Activated CD4-positive, alpha-beta T cell treated with anti-CD3 and anti-CD28 coated beads, Interleukin-2, Interleukin-4, amounts not matched to agents 100 ng/mL and 50 ng/mL, durations not matched to agents 16 hours and 8 hours (primary cell): ENCODE results near the gene MARK2.
A peak's percentile ranks its signal among the peaks of the same experiment; 100 is the strongest.

ENCODE experiments used
- DNase-seq: peaks from one replicate; pipeline ENCODE4 v3.0.0-alpha.2; 2020; ENCODE audit warnings: low spot score

The MARK2 gene

DNA sequence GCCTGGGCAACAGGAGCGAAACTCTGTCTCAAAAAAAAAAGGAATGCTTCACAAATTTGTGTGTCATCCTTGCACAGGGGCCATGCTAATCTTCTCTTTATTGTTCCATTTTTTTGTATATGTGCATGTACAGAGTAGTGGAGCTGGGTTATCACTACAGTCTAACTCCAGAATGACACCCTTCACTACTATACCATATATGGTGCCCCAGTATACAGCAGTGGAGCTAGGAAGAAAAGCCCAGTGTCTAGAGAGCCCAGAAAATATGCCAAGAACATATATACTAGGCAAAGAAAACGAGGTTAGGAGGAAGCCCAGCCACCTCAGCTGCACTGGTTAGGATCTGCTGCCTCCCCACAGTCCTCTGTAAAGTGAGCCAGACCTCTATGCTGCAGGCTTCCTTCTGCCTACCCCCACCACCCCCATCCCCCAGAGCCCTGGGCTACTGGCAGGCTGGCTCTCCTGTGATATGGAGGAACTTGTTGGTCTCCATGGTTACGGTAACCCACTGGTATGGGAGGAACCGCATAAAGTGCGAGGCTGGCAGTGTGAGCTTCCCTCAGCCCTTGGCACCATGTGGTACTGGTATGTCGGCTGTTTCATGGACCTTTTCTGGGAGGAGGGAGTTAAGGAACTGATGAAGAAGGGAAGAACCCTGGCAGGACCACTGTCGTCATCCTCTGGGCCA, 43.8 kb downstream of the MARK2 start:
- DNase-seq: no peak

DNA sequence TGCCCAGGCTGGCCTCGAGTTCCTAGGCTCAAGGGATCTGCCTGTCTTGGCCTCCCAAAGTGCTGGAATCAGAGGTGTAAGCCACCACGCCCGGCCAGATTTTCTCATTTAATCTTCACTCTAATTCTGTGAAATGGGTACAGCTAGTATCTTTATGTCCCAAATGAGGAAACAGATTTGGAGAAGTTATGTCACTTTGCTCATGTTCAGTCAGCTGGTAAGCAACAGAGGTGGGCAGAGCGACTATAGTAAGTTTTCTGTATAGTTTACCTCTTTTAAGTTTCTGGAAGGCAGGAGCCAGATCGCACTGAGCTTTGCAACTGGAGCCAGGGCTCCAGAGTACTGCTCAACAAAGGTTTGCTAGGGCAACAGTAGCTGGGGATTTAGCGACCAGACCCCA, 44.9 kb downstream of the MARK2 start:
- no peak for DNase-seq

DNA sequence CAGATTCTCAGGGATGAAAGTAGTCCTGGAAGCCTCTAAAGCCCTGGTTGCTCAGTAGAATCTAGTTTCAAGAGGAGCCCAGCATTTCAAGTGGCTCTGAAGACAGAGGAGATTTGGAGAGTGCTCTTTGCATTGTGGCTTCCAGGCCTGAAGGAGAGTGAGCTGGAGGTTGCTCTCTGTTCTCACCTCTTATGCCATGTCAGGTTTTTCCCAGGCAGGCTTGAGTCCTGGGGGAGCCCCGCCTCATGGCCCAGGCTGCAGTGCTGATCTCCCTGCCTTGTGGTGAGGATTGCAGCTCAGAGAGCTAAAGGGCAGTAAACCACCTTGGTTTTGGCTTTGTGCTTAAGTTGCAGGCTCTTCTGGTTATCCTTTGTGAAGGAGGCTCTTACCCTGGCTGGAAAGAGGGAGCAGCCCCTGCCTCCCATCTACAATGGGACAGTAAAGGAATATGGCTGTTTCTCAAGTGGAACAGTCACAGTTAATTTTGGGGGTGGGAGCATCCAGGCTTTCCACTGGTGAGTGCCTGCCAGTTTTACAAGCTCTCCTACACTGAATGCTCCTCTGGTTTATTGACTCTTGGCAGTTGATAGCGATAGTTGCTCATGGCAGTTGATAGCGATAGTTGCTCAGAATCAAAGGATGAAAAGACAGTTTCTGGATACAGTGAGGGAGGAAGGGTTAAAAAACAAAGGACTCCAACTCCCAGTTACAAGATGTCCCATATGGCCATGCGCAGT, 45.5 kb downstream of the MARK2 start:
- DNase-seq: no peak

DNA sequence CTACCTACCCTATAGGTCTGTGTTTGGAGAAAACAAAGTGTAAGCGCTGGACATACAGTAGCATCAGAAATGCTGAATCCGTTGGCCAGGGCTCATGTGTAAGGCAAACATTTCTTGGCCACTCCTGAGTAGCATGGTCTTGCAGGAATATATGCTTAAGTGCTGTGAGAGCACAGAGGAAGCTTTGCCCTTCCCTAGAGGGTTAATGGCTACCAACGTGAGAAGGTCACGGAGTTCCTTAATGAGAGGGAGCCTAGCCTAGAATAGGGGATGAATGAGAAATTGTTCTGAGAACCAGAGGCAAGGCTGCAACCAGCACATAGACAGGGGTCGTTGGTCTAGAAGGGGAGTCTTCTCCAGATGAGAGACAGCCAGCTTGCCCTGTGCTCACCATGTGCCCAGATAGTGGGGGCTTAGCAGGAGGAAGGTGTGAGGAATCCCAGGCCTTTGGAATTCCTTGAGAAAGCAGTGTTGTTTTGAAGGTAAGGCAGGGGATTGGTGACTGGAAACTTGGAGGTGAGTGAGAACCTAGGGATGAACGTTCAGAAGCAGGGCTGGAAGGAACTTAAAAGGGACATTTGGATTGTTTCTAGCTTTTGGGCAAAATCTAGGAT, 48.6 kb downstream of the MARK2 start:
- no peak for DNase-seq

DNA sequence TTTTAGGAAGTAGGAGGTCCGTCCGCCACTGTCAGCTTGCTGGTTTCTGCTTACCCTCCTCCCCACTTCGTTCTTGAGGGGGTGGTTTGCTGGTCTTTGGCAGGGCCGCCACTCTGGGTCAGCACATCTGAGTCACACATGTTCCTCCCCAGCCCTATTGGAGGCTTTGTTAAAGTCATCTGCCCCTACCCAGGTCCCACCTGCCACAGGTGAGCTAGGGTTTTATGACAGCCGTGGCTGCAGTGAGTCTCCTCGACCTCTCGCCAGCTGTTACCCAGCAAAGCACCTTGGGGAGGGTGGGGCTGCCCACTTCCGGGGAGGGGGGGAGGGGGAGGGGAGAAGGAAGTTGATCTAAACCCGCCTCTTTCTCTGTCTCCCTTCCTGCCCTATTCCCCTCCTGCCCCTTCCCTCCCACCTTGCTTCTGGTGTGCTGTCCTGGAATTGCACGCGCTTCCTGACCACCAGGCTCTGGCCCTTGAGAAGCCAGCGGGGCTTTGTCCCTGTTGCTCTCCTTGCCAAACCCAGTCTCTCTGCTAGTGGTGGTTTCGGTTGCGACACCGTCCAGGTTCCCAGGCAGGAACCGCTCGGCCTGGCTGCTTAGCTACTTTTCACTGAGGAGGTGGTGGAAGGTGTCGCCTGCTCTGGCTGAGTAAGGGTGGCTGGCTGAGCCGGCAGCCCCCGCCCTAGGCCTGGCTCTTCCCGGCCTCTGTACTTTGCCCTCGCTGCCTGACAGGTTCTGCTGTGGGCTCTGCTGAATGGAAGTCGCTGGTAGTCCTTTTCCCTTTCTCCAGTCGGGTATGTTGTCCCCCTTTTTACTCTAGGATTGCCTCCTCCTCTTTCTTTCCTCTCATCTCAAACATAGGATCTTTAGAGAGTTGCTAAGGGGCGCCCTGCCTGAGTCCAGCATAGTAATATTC, 49.5 kb downstream of the MARK2 start:
- DNase-seq: peak; percentile 70

DNA sequence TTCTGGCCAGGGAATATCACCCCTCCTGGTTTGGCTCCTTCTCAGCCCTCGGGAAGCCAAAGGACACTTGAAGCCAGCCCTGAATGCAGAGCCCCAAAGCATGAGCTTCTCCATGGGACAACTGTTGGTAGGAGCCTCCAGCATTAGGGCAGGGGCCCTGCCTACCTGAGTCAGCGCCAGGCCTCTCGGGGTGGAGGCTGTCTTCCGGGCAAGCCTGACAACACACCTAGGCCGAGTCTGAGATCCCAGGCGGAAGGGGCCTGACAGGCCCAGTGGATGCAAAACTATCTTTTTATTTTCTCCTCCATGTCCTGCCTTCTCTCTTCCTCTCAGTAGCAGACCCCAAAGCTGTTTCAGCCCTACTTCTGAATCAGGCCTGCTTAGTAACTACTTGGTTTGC, 50.4 kb downstream of the MARK2 start:
- no peak for DNase-seq

DNA sequence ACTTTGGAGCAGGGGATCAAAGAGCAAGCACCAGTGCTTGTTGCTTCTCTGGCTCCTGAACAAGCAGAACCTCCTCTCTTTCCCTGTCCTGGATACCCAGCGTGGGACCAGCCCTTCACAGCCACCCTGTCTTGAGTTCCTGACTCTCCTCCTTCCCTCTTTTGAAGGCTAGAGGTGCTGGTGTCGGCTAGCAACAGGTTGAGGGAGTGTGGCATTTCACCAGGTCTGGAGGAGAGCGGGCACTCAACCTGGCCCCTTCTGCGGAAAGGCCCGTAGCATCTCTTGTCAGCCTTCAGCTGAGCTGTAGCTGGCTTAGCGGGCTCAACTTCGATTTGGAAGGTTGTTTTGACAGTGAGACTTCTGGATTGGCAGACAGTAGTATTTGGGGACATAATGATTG, 51.5 kb downstream of the MARK2 start:
- no peak for DNase-seq

DNA sequence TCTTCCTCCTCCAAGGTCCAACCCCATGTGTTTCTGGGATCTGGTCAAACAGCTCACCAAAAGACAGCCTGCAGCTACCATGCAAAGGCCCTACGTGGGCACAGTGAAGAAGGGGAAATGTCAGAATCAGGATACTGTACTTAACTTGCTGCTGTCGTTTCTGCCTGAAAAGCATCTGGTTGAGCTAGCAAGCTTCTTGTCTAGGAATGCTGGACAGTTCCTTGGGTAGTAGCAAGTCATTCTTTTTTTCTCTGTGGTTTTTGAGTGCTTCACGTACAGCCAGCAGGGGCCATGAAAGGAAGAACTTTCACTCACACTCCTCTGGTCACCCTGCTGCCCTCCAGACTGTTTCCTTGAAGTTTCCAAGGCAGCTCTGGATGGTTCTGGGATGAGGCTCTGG, 53.3 kb downstream of the MARK2 start:
- DNase-seq: no peak

DNA sequence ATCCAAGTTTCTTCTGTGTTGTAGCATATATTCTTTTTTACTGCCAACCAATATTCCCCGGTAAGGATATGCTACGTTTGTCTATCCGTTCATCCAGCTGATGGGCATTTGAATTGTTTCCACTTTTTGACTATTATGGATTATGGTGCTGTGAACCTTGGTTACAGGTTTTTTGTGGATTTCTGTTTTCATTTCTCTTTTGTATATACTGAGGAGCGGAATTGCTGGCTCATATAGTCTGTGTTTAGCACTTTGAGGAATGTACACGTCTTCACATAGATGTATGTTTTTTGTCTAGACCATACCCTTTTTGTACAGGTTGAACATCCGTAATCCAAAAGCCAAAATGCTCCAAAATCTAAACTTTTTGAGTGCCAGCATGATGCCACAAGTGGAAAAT, 54.4 kb downstream of the MARK2 start:
- no peak for DNase-seq

DNA sequence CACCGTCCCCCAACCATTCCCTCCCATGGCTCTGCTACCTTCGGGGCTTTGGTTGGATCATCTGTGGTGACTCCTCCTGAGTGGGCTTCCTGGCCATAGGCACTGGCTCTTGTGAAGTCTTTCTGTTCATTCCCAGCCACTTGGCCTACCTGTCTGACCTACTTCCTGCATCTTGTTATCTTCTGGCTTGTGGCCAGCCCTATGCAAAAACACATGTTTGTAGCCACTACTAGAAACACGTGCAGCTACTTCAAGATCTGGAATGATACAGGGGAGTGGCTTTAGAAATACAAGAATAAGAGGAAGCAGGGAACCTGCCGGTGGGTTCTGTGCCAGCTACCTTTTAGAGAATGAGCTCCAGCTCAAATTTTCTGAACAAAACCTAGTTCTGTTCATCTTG, 57.2 kb downstream of the MARK2 start:
- no peak for DNase-seq

DNA sequence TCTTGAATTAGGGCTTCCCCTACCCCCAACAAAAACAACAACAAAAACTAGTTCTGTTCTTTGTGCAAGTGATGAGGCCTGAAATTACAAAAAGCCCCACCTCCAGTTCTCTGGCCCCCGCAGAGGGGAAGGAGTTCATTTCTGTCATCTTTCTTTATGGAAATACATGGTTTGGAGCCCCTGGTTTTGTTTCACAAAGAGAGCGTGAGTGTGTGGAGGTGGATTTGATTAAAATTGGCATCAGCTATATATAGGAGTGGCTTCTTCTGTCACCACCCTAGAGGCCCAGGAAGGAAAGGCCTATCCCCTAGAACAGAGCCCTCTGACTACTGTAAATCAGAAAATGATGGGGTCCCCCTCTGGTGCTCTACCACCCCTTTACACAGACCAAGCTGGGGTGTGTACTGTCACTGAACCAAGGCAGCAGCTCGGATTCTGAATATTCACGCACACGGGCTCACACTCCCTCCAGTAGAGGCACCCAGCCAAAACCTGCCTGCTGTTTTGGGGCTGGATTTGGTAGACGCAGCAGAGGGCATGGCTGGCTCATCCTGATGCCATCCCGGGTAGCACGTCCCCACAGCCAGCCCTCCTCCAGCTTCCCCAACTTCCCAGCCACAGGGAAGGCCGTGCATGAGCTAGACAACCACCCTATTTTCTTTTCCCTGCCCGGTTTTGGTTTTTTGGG, 58.7 kb downstream of the MARK2 start:
- DNase-seq: no peak

DNA sequence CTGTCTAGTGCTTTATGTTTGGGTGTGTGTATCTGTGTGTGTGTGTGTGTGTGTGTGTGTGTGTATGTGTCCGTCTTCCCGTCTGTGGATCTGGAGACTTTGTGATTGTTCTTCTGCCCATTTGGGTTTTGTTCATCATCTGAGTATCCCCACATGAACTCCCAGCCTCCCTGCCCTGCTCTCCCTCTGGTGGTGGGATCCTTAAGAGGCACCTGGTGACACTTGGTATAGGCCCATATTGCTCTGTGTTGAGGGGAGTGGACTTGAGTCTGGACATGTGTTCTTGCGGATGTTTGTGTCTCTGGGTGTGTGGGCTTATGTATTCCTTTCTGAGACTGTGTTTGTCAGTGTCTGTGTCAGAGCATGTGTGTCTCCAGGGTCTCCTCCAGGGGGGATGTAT, 62.8 kb downstream of the MARK2 start:
- no peak for DNase-seq

DNA sequence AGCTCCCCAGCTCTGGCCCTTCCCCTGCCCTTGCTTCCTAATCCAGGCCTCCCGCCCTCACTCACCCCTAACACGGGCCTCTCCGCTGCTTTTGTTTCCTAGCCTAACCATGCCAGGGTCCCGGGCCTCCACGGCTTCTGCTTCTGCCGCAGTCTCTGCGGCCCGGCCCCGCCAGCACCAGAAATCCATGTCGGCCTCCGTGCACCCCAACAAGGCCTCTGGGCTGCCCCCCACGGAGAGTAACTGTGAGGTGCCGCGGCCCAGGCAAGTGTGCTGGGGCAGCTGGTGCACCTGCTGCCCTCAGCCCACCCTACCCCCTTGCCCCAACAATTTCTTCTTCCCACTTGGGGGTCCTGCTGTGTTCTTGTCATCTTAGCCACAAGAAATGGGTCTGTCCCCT, 65.0 kb downstream of the MARK2 start:
- no peak for DNase-seq

DNA sequence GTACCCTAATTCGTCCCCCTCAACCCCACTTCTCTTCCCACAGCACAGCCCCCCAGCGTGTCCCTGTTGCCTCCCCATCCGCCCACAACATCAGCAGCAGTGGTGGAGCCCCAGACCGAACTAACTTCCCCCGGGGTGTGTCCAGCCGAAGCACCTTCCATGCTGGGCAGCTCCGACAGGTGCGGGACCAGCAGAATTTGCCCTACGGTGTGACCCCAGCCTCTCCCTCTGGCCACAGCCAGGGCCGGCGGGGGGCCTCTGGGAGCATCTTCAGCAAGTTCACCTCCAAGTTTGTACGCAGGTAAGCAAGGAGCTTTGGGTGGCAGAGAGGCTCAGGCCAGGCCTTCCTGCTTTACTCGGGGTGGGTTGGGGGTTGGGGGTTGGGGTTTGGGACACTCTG, 65.8 kb downstream of the MARK2 start:
- DNase-seq: no peak

DNA sequence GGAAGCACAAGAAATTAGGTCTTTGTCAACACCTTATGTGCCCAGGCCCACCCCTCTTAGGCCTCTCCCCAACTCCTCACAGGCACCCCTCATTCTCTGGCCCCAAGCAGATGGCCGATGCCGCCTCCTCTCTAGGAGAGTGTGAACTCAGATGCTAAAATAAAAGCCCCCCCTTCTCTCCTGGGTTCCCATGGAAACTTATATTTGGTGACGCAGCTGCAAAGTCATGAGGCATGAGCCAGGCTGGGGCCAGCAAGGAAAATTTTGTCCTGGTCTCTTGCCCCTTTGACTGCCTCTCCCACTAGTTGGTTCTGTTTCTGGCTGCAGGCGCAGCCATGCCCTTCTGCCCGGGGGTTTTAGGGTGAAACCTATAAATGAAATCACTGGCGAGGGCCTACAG, 66.3 kb downstream of the MARK2 start:
- no peak for DNase-seq

DNA sequence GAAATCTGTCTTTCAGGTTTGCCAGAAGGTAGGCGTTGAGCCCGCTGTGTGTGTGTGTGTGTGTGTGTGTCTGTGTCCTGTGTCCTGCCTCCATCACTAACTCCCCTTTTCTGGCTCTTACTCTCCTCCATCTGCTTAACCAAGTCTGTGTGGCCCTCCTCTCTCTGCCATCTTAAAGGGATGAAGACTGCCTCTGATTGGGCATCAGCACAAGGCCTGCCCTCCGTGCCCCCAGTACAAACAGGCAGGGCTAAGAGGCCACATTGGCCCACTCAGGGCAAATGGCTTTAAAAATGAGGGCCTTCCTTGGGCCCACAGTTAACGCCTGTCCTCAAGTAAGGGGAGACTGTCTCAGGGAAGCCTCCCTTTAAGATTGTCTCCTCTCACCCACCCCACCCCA, 67.2 kb downstream of the MARK2 start:
- DNase-seq: no peak

DNA sequence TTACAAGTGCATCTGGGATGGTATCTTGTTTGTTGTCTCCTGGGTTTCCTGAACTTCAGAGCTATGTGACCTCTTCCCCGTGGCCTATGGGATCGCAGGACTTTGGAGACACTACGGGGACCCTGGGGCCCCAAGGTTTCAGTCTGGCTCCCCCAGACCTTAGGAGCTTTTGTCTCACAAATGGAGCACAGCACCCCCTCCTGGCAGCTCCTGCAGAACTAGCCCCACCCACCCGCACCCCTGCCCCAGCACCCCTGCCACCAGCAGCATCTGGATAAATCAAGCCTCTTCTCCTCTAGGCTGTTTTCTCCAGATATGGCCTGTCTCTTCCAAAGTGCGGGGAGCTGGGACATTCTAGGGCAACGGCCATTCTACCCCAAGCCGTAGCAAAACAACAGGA, 67.7 kb downstream of the MARK2 start:
- DNase-seq: peak; percentile 11

DNA sequence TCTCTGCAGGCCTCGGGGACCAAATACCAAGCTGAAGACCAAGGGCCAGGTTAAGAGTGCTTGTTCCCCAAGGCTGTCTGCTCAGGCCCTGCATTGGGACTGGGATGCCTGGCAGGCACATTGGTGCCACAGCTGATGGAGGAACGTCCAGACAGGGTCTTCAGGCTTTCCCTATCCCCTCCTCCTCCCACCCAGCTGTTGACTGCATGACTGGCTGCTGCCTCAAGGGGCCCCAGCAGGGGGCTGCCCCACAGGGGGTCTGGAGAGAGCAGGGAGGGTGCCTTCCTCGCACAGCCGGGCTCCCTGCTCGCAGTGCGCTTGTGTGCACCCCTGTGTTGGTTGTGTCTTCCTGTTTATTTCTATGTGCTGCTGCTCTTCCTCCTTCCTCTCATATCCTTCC, 68.2 kb downstream of the MARK2 start:
- DNase-seq: no peak

DNA sequence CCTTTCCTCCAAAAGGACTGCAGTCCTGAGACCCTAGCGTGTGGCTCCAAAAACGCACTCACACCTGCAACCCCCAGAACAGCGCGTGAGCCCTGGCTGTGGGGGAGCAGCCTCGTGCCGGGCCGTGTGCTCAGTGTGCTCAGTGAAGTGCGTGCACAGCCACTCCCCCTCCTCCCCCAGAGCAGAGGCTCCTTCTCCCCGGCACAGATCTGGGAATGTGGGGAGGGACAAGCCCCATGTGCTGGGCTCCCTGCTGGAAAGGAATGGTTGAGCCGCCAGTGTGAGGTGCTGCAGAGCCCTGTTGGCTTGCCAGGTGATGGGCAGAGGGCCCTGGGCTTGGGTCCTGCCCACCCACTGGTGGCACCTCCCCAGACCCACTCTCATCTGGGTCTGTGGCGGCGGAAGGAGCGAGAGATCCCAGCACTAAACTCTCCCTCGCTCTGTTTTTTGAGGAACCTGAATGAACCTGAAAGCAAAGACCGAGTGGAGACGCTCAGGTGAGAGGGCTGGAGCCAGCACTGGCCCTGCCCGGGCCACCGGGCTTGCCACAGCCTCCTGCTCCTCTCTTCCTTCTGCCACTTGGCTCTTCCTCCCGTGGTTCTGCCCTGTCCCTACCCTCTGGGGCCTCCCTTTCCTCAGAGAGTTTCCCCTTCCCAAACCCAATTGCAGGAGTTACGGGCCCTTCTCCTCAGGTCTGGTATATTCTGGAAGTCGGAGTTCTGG, 69.1 kb downstream of the MARK2 start:
- no peak for DNase-seq

DNA sequence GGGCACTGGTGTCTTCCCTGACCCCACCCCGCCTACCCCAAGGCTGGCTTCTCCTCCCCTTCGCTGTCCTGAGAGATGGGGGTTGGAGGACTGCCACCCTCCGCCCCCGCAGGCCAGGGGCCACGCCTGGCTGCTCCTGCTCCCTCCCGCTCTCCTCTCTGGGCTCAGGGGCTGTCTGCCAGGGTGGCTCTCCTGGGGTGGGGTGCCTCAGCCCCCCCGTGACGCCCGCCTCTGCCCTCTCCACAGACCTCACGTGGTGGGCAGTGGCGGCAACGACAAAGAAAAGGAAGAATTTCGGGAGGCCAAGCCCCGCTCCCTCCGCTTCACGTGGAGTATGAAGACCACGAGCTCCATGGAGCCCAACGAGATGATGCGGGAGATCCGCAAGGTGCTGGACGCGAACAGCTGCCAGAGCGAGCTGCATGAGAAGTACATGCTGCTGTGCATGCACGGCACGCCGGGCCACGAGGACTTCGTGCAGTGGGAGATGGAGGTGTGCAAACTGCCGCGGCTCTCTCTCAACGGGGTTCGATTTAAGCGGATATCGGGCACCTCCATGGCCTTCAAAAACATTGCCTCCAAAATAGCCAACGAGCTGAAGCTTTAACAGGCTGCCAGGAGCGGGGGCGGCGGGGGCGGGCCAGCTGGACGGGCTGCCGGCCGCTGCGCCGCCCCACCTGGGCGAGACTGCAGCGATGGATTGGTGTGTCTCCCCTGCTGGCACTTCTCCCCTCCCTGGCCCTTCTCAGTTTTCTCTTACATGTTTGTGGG, 69.9 kb downstream of the MARK2 start:
- no peak for DNase-seq
